ENCODE results near the gene VGLL4.

VGLL4 gene

DNA sequence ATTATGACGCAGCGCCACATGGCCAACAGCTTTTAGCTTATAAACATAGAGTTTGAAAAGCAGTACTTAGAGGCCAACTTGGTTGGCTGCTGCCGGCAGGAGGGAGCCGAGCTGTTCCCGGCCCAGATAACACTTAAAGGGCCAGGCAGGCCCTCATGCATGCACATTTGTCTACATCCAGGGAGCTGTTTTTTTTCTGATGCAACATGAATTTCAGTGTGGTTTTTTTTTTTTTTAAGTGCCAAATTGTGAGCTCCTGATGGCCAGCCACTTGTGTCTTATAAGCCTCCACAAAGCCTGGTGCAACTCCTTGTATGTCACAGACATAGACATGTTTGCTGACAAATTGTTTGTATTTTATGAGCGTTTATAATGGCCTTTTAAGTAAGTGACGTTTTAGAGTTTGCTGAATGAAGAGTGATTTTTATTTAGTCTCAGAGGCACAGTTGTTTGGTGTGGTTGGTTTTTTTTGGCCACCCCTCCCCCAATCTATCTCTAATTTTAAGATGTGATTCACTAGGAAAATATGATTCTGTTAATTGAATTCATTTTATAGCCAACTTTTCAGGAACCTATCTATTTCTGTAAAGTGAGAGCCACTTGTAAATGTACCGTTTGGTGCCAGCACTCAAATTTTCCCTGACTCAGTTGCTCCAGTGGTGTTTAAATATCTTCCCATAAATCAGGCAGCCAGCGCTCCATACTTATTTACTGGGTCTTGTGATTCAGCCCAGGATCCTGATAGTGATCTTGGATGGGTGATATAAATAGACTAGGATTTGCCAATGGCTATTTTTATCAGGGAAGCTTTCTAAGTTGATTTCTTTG lies 134.3 kb downstream of the VGLL4 start:
- in situ Hi-C loops (cut with HindIII; ENCODE audit: low sequenced_read_pairs), result no loop called here

GRCh38 chr3:11508346-11509172 lies 135.2 kb downstream of the VGLL4 start:
- in situ Hi-C loops (cut with HindIII; ENCODE audit: low sequenced_read_pairs), result no loop called here

DNA sequence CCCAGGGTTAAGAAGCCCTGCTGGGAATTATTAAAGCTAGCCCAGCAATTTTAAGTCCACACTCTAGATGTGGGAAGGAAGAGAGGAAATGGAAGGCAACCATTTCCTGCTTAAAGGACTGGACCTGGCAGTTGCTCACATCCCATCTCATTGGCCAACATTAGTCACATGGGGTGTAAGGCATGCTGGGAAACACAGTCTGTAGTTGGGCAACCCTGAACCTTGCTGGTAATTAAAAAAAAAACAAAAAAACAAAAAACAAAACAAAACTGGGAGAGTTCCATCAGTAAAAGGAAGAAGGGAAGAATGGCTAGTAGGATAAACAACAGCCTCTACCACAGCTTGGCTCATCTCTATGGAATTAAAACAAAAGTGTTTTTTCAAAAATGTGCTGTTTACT lies 136.0 kb downstream of the VGLL4 start:
- in situ Hi-C loops (cut with HindIII; ENCODE audit: low sequenced_read_pairs), result no loop called here
